ENCODE measurements around the gene TMEM116.
"Not testable (repeated sequence)": the region's sequence is repeated elsewhere in the genome, so short reads cannot be mapped to it uniquely, and the experiment has no call there.

TMEM116 gene

DNA sequence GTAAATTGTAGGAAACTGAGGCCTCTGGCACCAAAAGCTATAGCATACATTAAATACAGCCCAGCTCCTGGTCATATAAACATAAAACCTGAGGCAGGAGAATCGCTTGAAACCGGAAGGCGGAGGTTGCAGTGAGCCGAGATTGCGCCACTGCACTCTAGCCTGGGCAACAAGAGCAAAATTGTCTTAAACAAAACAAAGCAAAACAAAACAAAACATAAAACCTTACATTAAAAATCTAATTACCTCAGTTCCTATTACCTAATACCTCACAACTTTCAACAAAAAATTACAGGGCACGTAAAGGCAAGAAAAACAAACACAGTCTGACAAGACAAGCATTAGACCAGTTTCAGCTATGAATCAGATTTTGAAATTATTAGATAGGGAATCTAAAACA is 36.7 kb downstream of the TMEM116 start:
- DNase-seq (ENCODE audit: low spot score) = no peak

DNA sequence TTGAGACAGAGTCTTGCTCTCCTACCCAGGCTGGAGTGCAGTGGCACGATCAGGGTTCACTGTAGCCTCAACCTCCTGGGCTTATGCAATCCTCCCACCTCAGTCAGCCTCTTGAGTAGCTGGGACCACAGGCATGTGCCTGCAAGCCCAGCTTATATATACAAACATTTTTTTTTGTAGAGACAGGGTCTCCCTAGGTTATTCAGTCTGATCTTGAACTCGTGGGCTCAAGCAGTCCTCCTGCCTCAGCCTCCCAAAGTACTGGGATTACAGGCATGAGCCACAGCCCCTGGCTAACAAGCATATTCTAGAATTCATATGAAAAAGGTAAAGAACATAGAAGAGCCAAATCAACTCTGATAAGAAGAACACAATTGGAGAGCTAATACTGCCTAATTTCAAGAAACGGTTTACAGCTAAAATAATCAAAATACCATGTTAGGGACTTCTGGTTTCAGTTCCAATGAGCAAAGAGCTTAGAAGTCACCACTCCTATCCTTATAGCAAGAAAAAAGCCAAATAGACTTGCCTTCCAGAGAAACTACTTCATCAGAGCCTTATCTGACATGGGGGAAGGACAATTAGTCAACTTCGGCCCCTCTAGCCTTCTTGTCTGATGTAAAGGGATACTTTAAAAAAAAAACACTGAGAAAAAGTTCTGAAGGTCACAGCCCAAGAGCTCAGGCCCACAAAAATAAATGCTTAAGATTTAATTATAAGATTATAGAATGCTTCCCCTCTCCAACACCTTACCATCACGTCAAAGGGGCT is 37.6 kb downstream of the TMEM116 start:
- no peak for DNase-seq (ENCODE audit: low spot score)

DNA sequence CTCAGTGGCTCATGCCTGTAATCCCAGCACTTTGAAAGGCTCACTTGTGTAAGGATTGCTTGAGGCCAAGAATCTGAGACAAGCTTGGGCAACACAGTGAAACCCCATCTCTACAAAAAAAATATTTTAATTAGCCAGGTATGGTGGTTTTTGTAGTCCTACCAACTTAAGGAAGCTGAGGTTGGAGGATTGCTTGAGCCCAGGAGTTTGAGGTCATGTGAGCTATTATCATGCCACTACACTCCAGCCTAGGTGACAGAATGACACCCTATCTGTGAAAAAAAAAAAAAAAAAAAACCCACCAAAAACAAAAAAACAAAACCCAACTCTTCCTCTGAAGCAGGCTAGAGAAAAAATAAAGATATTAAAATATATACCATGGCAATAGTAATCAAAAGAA is 41.2 kb downstream of the TMEM116 start:
- DNase-seq (ENCODE audit: low spot score) = no peak

DNA sequence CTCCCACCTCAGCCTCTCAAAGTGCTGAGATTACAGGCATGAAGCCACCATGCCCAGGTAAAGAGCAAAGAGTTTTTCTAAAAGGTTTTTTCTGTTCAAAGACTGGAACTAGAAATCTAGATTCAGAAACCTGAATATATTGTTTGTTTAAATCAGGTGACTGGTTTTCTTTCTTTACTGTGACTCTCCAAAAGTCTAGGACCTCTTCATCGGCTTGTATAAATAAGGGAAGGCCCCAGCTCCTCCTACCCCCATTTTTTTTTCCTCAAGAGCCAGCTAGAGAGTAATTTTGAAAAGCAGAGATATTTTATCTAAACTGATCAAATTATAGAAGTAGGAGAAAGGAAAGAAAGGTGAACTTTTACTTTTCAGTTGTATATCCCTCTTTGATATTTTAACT is 48.0 kb downstream of the TMEM116 start:
- no peak for DNase-seq (ENCODE audit: low spot score)

DNA sequence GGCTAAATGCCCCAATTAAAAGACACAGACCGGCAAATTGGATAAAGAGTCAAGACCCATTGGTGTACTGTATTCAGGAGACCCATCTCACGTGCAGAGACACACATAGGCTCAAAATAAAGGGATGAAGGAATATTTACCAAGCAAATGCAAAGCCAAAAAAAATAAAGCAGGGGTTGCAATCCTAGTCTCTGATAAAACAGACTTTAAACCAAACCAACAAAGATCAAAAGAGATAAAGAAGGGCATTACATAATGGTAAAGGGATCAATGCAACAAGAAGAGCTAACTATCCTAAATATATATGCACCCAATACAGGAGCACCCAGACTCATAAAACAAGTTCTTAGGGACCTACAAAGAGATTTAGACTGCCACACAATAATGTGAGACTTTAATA is 53.4 kb downstream of the TMEM116 start:
- DNase-seq (ENCODE audit: low spot score) = not testable (repeated sequence)

DNA sequence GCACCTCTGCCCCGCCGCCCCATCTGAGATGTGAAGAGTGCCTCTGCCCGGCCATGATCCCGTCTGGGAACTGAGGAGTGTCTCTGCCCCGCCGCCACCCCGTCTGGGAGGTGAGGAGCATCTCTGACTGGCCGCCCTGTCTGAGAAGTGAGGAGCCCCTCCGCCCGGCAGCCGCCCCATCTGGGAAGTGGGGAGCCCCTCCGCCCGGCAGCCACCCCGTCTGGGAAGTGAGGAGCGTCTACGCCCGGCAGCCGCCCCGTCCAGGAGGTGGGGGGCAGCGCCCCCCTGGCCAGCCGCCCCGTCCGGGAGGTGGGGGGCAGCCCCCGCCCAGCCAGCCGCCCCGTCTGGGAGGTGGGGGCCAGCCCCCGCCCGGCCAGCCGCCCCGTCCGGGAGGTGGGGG is 55.7 kb downstream of the TMEM116 start:
- DNase-seq (ENCODE audit: low spot score) = not testable (repeated sequence)

DNA sequence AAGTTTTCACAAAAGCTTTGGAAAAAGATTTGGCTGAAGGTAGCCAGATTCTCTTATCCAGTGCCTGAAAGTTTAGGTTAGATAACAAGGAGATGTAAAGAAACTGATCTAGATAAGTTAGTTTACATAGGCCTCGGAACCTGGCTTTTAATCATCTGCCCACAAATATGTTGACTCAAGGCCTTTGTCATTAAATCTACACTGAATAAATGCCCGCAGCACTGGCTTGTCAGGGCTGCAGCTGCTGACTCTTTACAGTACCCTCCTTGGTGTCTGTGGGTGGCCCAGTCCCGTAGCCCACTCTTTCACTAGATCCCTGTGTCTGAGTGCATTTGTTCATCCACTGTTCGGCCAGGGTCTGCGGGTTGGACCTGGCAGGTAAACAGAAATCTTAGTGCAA is 58.0 kb downstream of the TMEM116 start:
- no peak for DNase-seq (ENCODE audit: low spot score)

DNA sequence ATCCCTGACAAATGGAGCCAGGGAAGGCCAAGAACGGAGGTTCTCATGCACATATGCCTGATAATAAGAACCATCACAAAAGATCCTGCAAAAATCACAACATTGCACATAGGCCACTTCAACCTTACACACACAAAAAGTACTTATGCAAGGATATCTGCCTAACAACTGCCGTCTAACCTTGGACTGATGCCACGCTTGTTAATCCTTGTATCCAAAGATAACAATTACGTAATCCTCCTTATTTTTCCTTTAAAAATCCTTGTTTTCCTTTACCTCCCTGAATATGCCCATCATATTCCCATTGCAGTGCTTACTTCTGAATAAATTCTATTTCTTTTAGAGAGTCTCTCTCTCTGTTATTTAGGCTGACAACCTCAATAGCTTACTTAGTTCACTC is 59.5 kb downstream of the TMEM116 start:
- no peak for DNase-seq (ENCODE audit: low spot score)

DNA sequence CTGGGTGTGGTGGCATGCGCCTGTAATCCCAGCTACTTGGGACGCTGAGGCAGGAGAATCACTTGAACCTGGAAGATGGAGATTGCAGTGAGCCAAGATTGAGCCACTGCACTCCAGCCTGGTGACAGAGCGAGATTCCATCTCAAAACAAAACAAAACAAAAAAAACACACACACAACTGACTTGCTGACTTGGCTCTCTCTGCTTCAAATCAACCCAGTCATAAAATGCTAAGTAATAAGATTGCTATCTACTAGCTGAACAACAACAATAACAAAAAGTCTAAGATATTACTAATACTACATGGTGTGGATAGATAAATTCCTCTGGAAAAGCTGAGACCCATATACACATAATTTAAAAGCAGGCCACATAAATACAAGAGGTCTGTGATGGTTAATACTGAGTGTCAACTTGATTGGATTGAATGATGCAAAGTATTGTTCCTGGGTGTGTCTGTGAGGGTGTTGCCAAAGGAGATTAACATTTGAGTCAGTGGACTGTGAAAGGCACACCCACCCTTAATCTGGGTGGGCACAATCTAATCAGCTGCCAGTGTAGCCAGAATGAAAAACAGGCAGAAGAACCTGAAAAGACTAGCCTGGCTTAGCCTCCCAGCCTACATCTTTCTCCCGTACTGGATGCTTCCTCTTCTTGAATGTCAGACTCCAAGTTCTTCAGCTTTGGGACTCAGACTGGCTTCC is 60.7 kb downstream of the TMEM116 start:
- DNase-seq (ENCODE audit: low spot score) = not testable (repeated sequence)

DNA sequence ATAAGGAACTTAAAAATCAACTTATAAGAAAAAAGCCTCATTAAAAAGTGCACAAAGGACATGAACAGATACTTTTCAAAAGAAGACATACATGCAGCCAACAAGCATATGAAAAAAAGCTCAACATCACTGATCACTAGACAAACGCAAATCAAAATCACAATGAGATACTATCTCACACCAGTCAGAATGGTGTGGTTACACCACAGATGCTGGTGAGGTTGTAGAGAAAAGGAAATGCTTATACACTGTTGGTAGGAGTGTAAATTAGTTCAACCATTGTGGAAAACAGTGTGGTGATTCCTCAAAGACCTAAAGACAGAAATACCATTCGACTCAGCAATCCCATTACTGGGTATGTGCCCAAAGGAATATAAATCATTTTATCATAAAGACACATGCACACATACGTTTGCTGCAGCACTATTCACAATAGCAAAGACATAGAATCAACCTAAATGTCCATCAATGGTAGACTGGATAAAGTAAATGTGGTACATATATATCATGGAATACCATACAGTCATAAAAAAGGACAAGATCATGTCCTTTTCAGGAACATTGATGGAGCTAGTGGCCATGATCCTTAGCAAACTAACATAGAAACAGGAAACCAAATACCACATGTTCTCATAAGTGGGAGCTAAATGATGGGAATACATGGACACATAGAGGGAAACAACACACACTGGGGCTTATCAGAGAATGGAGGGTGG is 61.8 kb downstream of the TMEM116 start:
- DNase-seq (ENCODE audit: low spot score) = not testable (repeated sequence)

DNA sequence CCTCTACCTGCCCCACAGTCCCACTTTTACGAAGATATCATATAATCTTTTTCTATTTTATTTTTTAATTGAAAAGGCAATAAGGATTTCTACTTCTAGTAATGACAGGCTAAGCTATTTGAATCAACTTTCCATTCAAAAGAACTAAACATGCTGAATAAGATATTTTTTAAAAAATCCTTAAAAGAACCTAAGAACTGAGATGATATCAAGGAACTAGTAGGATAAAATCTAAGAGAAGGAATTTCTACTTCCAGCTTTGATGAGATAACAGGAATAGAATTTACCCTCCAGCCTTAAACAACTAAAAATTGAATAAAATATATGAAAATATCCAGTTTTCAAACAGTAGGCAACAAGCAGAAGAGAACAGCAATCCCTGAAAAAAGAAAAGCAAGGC is 69.0 kb downstream of the TMEM116 start:
- DNase-seq (ENCODE audit: low spot score) = no peak

DNA sequence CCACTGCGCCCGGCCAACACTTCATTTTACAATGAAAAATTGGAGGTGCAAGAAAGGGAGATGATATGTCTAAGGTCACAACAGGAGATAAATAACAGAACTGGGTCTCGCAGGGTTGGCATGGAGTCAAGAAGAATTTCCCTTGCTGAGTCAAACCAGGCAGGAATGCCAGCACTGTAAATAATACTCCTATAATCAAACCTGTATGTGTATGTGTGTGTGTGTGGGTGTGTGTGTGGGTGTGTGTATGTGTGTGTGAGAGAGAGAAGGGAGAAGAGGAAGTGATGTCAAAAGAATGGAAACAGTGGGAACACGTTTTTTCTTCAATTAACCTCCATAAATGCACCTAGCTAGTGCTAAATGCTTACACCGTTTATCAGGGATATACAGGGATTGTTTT is 70.4 kb downstream of the TMEM116 start:
- no peak for DNase-seq (ENCODE audit: low spot score)

DNA sequence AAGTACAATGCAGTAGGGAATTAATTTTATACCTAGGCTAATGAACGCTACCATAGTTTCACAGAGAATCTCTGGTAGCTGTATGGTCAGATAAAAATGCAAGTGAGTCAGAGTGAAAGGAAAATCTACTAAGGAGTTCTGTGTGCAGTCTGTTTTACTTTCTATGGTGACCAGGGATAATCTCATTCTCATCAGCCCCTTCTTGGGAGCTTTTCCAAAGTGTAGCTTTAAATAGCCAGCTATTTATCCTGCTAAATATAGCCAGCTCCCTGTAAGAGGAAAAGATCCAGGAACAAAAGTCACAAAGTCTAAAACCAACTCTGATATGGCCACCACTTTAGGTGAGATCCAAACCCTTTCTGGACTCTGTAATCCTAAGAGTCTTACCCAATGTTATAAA is 75.5 kb downstream of the TMEM116 start:
- no peak for DNase-seq (ENCODE audit: low spot score)

DNA sequence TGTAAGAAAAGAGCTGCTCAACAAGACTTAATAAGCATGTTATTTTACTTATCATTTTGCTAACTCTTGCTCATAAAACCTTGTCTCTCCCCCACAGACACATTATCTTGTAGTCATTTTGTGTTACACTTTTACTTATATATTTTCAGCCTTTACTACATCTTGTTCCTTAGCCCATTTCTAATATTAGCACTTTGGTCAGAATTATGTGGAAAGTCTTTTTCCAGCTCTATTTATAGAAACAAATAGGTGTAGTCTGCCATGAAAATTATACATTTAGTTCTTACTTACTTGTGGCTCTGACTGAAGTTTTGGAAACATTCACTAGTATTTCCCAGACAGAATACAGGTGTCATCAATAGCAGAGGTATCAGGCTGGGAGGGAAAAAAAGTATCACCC is 76.1 kb downstream of the TMEM116 start:
- DNase-seq (ENCODE audit: low spot score) = no peak

DNA sequence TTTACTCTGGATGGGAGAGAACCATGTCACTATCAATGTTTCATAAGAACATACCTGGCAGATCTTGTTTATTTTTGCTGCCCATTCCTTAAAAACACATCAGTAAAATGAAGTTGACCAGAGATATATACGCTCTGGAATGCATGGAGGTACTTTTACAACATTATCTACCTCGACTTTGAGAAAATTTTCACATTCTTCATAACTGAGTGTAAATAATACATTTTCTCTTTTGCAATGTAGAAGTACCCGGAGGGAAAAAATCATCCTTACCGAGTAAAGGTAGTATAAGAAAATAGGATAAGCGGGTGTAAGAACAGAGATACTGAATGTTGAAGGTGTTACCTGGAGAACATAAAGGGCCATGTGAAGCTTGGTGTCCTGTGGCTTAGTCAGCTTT is 80.7 kb downstream of the TMEM116 start:
- DNase-seq (ENCODE audit: low spot score) = no peak

DNA sequence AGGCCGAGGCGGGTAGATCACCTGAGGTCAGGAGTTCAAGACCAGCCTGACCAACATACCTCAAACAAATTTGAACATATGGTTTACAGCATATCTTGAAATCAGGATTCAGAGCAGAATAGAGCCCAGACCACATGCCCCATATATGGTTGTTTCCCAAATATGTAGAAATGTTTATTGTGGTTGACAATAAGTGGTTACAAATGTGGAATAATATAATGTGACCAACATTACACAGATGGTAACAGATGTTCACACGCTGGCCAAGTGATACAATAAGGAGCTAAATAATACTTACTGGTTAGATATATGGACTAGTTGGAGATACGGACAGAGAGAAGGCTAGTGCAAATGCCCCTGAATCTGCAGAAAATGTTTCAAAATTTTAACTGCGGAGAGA is 85.6 kb downstream of the TMEM116 start:
- DNase-seq (ENCODE audit: low spot score) = no peak

DNA sequence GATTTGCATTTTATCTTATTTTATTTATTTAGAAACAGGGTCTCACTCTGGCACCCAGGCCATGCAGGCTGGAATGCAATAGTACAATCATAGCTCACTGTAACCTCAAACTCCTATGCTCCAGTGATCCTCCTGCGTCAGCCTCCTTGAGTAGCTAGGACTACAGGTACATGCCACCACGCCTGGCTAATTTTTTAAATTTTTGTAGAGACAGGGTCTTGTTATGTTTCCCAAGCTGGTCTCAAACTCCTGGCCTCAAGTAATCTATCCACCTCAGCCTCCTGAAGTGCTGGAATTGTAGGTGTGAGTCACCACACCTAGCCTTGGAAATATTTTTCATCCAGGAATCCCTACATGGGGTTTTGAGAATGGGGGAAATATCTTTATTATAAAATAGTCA is 86.3 kb downstream of the TMEM116 start:
- DNase-seq (ENCODE audit: low spot score) = no peak

DNA sequence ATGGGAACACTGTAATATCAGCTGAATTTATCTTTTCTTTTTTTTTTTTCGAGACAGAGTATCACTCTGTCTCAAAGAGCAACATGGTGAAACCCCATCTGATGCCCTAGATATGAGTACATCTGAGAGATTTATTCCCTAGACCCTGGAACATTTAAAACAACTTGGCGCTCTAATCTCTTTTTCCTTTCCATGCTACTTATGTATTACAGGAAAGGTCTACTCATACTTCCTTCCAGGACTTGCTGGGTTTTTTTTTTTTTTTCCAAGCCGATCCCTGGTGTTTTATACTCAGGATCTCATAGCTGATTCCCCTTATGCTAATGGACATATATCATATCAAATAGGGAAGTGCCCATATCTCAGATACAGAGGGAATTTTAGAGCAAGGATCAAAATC is 87.8 kb downstream of the TMEM116 start:
- no peak for DNase-seq (ENCODE audit: low spot score)

DNA sequence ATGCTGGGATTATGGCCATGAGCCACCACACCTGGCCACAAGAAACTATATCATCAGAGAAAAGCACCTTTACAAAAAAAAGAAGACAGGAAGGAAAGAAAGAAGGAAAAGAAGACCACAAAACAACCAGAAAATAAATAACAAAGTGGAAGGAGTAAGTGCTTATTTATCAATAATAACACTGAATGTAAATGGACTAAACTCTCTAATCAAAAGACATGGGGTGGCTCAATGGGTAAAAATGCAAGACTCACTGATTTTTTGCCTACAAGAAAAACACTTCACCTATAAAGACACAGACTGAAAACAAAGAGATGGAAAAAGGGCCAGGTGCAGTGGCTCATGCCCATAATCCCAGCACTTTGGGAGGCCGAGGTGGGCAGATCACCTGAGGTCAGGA is 105.2 kb downstream of the TMEM116 start:
- no peak for DNase-seq (ENCODE audit: low spot score)

DNA sequence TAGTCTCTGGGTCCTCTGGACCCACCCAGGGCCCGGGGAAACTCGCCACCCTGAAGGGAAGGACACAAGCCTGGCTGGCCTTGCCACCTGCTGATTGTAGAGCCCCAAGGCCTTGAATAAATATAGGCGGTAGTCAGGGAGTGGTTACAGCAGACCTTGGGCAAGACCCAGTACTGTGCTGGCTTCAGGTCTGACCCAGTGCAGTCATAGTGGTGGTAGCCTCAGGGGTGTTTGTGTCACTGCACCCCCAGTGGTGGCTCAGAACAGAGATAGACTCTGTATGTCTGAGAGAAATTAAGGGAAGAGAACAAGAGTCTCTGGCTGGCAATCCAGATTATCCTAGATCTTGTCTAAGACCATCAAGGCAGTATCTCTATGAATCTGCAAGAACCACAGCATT is 107.5 kb downstream of the TMEM116 start:
- no peak for DNase-seq (ENCODE audit: low spot score)

DNA sequence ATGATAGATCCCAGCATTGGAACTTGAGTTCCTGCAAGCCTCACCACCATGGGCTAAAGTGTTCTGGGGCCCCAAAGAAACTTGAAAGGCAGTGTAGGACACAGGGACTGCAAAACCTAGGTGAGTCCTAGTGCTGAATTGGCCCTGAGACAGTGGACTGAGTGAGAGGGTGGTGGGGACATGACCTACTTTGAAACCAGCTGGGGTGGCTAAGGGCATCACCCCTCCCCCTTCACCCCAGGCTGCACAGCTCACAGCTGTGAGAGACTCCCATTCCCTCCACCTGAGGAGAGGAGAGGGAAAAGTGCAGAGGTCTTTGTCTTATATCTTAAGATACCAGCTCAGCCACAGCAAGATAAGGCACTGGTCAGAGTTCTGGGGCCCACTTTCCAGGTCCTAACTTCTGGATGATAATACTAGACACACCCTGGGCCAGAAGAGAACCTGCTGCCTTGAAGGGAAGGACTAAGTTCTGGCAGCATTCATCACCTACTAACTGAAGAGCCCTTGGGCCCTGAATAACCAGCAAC is 108.5 kb downstream of the TMEM116 start:
- no peak for DNase-seq (ENCODE audit: low spot score)

DNA sequence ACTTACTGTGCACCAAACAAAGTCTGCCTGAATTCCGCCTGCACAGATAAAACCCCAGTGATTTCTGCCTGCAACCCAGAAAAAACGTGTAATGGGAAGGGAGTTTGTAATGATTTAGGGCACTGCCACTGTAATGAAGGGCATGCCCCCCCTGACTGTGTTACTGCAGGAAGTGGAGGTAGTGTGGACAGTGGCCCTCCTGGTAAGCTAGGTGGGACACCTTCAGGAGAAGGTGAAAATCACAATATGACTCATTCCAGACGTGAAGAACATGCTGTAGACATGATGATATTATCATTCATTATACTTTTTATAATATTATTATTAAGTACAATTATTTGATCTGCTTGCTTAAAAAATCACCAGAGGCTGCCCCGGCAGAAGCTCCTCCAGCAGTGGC is 111.8 kb downstream of the TMEM116 start:
- DNase-seq (ENCODE audit: low spot score) = no peak

DNA sequence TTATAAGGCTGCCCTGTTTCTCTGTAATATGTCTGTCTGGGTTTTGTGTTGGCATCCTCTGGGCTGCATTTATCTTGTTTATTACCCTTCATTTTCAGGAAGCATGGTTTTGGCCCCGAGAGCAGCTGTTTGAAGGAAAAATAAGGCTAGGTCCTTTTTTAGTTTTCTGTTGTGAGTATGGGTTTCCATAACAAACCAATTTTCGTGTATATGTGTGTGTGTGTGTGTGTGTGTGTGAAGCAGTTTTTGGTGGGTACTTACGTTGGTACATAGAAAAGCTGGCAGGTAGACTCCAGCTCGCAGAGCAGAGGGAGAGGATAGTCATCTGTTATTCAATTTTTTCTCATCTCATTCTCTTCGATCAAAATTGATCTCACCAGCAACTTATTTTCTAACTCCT is 118.4 kb downstream of the TMEM116 start:
- no peak for DNase-seq (ENCODE audit: low spot score)
